Measurements from ENCODE around the gene XXYLT1.

XXYLT1 gene

DNA sequence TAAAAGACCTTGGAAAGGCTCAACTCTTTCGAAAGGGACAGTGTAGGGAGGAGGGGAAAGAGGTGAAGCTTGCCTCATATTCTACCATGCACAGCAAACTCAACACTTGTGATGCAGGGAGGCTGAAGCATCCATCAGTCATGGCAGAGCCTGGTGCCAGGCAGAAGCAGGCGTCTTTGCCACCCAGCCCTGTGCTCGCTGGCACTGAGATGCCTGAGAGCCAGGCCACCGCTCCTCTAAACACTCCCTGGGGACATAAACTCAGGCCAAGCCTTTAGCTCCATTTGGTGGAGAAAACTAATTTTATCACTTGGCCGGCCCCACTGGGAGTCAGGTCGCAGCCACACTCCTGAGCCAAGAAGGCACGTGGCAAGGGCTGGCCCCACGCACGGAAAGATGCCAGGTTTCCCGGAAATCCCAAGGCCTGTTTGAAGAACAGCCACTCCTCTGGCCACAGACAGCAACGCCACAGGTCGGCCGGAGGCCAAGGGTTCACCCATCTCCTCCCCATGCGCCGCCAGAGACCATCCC, 30.7 kb downstream of the XXYLT1 start:
- H3K27me3 ChIP-seq (replicated peaks; ENCODE audit: control insufficient read depth, insufficient read depth, low read length), result no peaks in the 10 kb centered on the region
- H3K4me3 ChIP-seq (replicated peaks; ENCODE audit: low read depth, low read length), result no peak overlapping the region
- DNase-seq (ENCODE audit: extremely low read depth, insufficient read length), result no peak
- no peaks in the 10 kb centered on the region; the same call in 1 of the 2 replicates for H3K36me3 ChIP-seq (ENCODE audit: control insufficient read depth, insufficient read depth, low read length)
- TF ChIP-seq, protein P1, sequence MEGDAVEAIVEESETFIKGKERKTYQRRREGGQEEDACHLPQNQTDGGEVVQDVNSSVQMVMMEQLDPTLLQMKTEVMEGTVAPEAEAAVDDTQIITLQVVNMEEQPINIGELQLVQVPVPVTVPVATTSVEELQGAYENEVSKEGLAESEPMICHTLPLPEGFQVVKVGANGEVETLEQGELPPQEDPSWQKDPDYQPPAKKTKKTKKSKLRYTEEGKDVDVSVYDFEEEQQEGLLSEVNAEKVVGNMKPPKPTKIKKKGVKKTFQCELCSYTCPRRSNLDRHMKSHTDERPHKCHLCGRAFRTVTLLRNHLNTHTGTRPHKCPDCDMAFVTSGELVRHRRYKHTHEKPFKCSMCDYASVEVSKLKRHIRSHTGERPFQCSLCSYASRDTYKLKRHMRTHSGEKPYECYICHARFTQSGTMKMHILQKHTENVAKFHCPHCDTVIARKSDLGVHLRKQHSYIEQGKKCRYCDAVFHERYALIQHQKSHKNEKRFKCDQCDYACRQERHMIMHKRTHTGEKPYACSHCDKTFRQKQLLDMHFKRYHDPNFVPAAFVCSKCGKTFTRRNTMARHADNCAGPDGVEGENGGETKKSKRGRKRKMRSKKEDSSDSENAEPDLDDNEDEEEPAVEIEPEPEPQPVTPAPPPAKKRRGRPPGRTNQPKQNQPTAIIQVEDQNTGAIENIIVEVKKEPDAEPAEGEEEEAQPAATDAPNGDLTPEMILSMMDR (IDR thresholded peaks at IDR 0.05; ENCODE audit: insufficient read depth, low read length, poor library complexity, severe bottlenecking), result no peak

DNA sequence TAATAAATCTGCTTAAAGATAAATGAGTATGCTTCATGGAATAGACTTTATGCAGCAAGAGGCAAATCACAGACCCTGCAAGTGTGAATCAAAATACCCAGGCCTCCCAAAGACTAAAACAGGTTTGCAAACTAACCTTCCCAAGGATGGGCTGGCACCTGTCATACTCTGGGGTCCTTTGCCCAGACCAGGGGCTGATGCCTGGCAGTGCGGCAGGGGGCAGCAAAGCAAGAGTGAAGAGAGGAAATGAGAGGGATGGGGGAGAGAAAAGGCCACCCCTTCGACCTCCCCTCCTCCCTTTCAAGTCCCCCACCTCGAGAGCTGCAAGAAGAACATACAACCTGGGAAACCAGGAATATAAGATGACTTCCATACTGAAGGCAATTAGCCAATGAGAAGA, 31.8 kb downstream of the XXYLT1 start:
- no peaks in the 10 kb centered on the region; the same call in 1 of the 2 replicates for H3K36me3 ChIP-seq (ENCODE audit: control insufficient read depth, insufficient read depth, low read length)
- no peaks in the 10 kb centered on the region for H3K27me3 ChIP-seq (replicated peaks; ENCODE audit: control insufficient read depth, insufficient read depth, low read length)
- no peak for DNase-seq (ENCODE audit: extremely low read depth, insufficient read length)
- H3K4me3 ChIP-seq (replicated peaks; ENCODE audit: low read depth, low read length), result no peak overlapping the region
- TF ChIP-seq, protein P1 (IDR thresholded peaks at IDR 0.05; ENCODE audit: insufficient read depth, low read length, poor library complexity, severe bottlenecking), result no peak

DNA sequence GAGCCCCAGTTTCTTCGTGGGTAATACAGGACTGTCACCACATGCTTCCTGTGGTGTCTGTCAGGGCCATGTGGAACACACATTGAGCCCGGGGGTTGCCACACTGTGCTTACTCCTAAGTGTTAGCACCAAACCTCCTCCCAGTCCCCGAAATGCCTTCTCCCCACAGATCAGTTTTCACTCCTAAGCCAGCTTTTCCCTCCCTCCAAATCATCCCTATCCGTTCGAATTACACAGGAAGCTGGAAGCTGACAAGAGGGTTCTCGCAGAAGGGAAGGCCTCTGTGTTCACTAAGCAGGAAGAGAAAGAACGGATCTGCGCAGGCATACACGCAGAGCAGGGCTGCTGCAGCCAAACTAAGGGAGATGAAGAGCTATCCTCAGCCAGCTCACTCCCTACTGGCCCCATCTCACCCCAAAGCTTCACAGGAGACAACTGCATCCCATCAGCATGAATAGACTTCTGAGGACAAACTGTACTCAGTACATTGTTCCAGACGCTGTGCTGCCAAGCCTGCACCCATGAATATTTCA, 32.3 kb downstream of the XXYLT1 start:
- DNase-seq (ENCODE audit: extremely low read depth, insufficient read length), result no peak
- H3K27me3 ChIP-seq (replicated peaks; ENCODE audit: control insufficient read depth, insufficient read depth, low read length), result no peaks in the 10 kb centered on the region
- no peaks in the 10 kb centered on the region; the same call in 1 of the 2 replicates for H3K36me3 ChIP-seq (ENCODE audit: control insufficient read depth, insufficient read depth, low read length)
- TF ChIP-seq, protein P1 (IDR thresholded peaks at IDR 0.05; ENCODE audit: insufficient read depth, low read length, poor library complexity, severe bottlenecking), result no peak
- no peak overlapping the region for H3K4me3 ChIP-seq (replicated peaks; ENCODE audit: low read depth, low read length)

DNA sequence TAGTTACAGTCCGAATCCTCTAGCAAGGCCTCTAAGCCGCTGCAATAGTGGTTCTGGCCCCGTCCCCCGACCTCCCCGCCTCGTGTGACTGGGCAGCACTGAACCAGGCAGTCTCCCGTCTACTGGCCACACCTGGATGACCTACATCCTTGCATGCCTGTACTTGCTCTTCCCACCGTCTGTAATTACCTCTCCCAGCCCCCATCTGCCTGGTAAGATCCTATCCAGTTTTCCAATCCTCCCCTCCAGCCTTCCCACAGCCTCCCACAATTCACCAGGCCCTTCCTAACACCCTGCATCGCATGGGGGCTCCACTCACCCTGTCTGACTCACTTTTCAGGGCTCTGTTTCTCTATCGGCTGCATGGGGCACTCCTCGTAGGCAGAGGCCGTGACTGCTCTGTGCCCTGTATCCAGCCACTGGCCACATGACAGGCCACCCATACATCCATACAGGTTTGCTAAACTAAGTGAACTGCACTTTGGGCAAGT, 32.8 kb downstream of the XXYLT1 start:
- H3K27me3 ChIP-seq (replicated peaks; ENCODE audit: control insufficient read depth, insufficient read depth, low read length), result no peaks in the 10 kb centered on the region
- TF ChIP-seq, protein P1 (IDR thresholded peaks at IDR 0.05; ENCODE audit: insufficient read depth, low read length, poor library complexity, severe bottlenecking), result no peak

DNA sequence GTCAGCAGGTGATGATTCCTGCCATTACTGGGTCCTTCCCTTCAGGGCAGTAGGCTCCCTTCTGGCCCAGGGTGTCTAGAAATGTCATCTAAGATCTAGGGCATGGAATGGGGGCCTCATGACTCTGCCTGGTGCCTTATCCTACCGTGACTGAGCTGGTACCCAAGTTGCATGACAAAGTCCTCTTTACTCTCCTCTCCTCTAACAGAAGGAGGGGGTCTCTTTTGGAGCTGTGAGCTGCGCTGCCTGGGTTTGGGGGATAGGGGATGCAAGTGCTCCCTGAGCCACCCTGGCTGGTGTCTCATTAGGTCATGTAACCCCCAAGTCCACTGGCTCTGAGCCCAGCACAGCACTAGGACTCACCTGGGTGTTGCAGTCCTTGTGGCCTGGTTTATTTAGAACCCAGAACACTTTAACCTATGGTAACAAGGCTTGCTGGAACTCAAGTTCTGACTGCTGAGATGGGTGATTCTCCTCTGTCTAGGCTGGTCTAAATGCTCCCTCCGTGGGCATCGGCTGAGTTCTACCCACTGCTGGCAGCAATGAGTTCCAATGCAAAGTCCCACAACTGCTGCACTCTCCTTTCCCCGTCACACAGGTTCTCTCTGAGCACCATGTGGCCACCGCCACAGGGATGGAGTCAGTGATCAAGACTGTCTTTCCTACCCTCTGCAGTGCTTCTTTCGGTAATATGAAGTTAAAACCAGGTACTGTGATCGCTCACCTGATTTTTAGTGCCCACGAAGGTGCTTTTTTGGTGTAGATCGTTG, 34.0 kb downstream of the XXYLT1 start:
- H3K4me3 ChIP-seq (replicated peaks; ENCODE audit: low read depth, low read length), result no peak overlapping the region
- H3K27me3 ChIP-seq (replicated peaks; ENCODE audit: control insufficient read depth, insufficient read depth, low read length), result no peaks in the 10 kb centered on the region
- TF ChIP-seq, protein P1 (IDR thresholded peaks at IDR 0.05; ENCODE audit: insufficient read depth, low read length, poor library complexity, severe bottlenecking), result no peak
- no peaks in the 10 kb centered on the region; the same call in 1 of the 2 replicates for H3K36me3 ChIP-seq (ENCODE audit: control insufficient read depth, insufficient read depth, low read length)
- DNase-seq (ENCODE audit: extremely low read depth, insufficient read length), result no peak

More for the DNA sequence above, 32.8 kb downstream of the XXYLT1 start:
- H3K4me3 ChIP-seq (replicated peaks; ENCODE audit: low read depth, low read length), result no peak overlapping the region
- no peaks in the 10 kb centered on the region; the same call in 1 of the 2 replicates for H3K36me3 ChIP-seq (ENCODE audit: control insufficient read depth, insufficient read depth, low read length)
- DNase-seq (ENCODE audit: extremely low read depth, insufficient read length), result no peak
